HG02973 (cell line): ENCODE results near the gene ZNF585A.
"Not testable (repeated sequence)": the region's sequence is repeated elsewhere in the genome, so short reads cannot be mapped to it uniquely, and the experiment has no call there.

Experiments used
- ATAC-seq: cut with Tn5 transposase; IDR thresholded peaks from one replicate; pipeline ENCODE4 v1.9.1; 2021; ENCODE audit warnings: moderate library complexity; ENCODE audit not compliant: unreplicated experiment

The ZNF585A gene

GRCh38 chr19:37172368-37173366 is at the start of gene ZNF585A:
TSS of gene ZNF585A (minus strand) at chr19:37172695. CDS start at chr19:37169910, 2,785 bp downstream.
- peak; percentile 95 for ATAC-seq

GRCh38 chr19:37221136-37221535 is 48.6 kb upstream of the ZNF585A start:
- no peak for ATAC-seq

- no peak for ATAC-seq
Observed at GRCh38 chr19:37220383-37220782, 47.9 kb upstream of the ZNF585A start.

- ATAC-seq: peak; percentile 3
Observed at GRCh38 chr19:37218592-37218935, 46.1 kb upstream of the ZNF585A start.

- ATAC-seq: peak; percentile 87
Observed at GRCh38 chr19:37217775-37218591, 45.5 kb upstream of the ZNF585A start, which contains the start of gene ZNF383. TSS of gene ZNF383 (plus strand) at chr19:37218214. CDS start at chr19:37230454, 12,240 bp downstream.

- ATAC-seq: no peak
Observed at GRCh38 chr19:37217480-37217774, 44.9 kb upstream of the ZNF585A start.

- no peak for ATAC-seq
Observed at GRCh38 chr19:37197768-37198167, 25.3 kb upstream of the ZNF585A start.

GRCh38 chr19:37197115-37197514 is 24.6 kb upstream of the ZNF585A start:
- not testable (repeated sequence) for ATAC-seq

GRCh38 chr19:37195248-37195647 is 22.8 kb upstream of the ZNF585A start:
- ATAC-seq: not testable (repeated sequence)

GRCh38 chr19:37186071-37186470 is 13.6 kb upstream of the ZNF585A start:
- ATAC-seq: not testable (repeated sequence)

- no peak for ATAC-seq
Observed at GRCh38 chr19:37165635-37166034, 6.9 kb downstream of the ZNF585A start.

GRCh38 chr19:37160153-37160552 is 12.3 kb downstream of the ZNF585A start:
- no peak for ATAC-seq

- no peak for ATAC-seq
Observed at GRCh38 chr19:37148214-37148613, 24.3 kb downstream of the ZNF585A start.

GRCh38 chr19:37136111-37136510 is 36.4 kb downstream of the ZNF585A start:
- ATAC-seq: no peak

GRCh38 chr19:37128821-37129177 is 43.7 kb downstream of the ZNF585A start:
- no peak for ATAC-seq

GRCh38 chr19:37127999-37128820 is 44.3 kb downstream of the ZNF585A start:
- ATAC-seq: no peak

GRCh38 chr19:37122093-37122492 is 50.4 kb downstream of the ZNF585A start:
- ATAC-seq: not testable (repeated sequence)

- no peak for ATAC-seq
Observed at GRCh38 chr19:37114001-37114400, 58.5 kb downstream of the ZNF585A start.

GRCh38 chr19:37111753-37112152 is 60.7 kb downstream of the ZNF585A start:
- not testable (repeated sequence) for ATAC-seq

- ATAC-seq: not testable (repeated sequence)
Observed at GRCh38 chr19:37104135-37104534, 68.4 kb downstream of the ZNF585A start.

GRCh38 chr19:37098570-37098969 is 73.9 kb downstream of the ZNF585A start:
- ATAC-seq: no peak
